ENCODE results near the gene SOX12.

SOX12 gene

GRCh38 chr20:301886-302848, 23.2 kb upstream of the SOX12 start:
- DNase-seq = no peak

GRCh38 chr20:305745-306144, 19.6 kb upstream of the SOX12 start:
- no peak for DNase-seq

- DNase-seq = no peak
Measured at GRCh38 chr20:308427-309038, 16.8 kb upstream of the SOX12 start.

- no peak for DNase-seq
Measured at GRCh38 chr20:309306-309840, 16.0 kb upstream of the SOX12 start.

- DNase-seq = peak; percentile 88
Measured at GRCh38 chr20:309841-310644, 15.3 kb upstream of the SOX12 start.

- DNase-seq = no peak
Measured at GRCh38 chr20:310645-311044, 14.7 kb upstream of the SOX12 start.

- DNase-seq = no peak
Measured at GRCh38 chr20:311609-312008, 13.7 kb upstream of the SOX12 start.

- no peak for DNase-seq
Measured at GRCh38 chr20:312067-312466, 13.3 kb upstream of the SOX12 start.

GRCh38 chr20:312866-313265, 12.5 kb upstream of the SOX12 start:
- no peak for DNase-seq

GRCh38 chr20:313402-313801, 11.9 kb upstream of the SOX12 start:
- DNase-seq = no peak

- no peak for DNase-seq
Measured at GRCh38 chr20:313948-314347, 11.4 kb upstream of the SOX12 start.

GRCh38 chr20:316316-317068, 8.9 kb upstream of the SOX12 start:
- DNase-seq = no peak

GRCh38 chr20:324177-325044, 941 bp upstream of the SOX12 start:
- DNase-seq = peak; percentile 75

- DNase-seq = peak; percentile 19
Measured at GRCh38 chr20:325889-326644, 715 bp downstream of the SOX12 start.

- DNase-seq = no peak
Measured at GRCh38 chr20:326645-327185, 1.4 kb downstream of the SOX12 start.

- peak; percentile 78 for DNase-seq
Measured at GRCh38 chr20:327186-328026, 2.1 kb downstream of the SOX12 start.

- no peak for DNase-seq
Measured at GRCh38 chr20:328027-328974, 2.9 kb downstream of the SOX12 start.

All from NCI-H1694 treated with DMSO at 0.1 percent for 48 hours (cell line).